ENCODE results near the gene UNC80.

DNA sequence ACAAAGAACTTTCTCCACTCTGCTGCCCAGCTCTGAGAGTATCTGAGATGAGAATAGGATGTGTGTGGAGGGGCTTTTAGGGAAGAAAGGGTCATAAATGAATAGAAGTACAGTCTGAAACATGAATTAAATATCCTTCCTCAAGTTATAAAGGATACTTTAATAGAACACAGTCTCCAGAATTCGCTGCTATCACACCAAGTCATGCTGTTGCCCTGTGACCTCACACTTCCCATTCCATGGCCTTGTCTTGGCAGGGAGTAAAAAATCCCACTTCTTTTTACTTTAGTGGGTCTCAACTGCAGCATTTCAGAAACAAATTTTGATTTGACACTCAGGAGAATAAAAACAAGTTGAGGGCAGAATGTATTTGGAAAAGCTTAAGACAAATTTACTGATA, 227.0 kb downstream of the UNC80 start:
- TF ChIP-seq POLR2A (IDR thresholded peaks at IDR 0.05; ENCODE audit: low read depth, low read length) (no peak), MAZ (IDR thresholded peaks at IDR 0.05; ENCODE audit: borderline replicate concordance, low read depth, low read length) (no peak), FOS (IDR thresholded peaks at IDR 0.05; ENCODE audit: low read depth, low read length) (no peak), RFX5 (IDR thresholded peaks at IDR 0.05; ENCODE audit: low read depth, low read length) (no peak)
- TF ChIP-seq, protein P1, sequence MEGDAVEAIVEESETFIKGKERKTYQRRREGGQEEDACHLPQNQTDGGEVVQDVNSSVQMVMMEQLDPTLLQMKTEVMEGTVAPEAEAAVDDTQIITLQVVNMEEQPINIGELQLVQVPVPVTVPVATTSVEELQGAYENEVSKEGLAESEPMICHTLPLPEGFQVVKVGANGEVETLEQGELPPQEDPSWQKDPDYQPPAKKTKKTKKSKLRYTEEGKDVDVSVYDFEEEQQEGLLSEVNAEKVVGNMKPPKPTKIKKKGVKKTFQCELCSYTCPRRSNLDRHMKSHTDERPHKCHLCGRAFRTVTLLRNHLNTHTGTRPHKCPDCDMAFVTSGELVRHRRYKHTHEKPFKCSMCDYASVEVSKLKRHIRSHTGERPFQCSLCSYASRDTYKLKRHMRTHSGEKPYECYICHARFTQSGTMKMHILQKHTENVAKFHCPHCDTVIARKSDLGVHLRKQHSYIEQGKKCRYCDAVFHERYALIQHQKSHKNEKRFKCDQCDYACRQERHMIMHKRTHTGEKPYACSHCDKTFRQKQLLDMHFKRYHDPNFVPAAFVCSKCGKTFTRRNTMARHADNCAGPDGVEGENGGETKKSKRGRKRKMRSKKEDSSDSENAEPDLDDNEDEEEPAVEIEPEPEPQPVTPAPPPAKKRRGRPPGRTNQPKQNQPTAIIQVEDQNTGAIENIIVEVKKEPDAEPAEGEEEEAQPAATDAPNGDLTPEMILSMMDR (conservative IDR thresholded peaks at IDR 0.05; ENCODE audit: low read depth, low read length), result no peak

Measured in IMR-90 (cell line).